ENCODE measurements around the gene SLC7A5.

GRCh38 chr16:87826798-87827587 lies 42.3 kb downstream of the SLC7A5 start:
- TF ChIP-seq TAF1 (IDR thresholded peaks at IDR 0.05; ENCODE audit: borderline replicate concordance, low read depth, low read length) (no peak), POLR2A (IDR thresholded peaks at IDR 0.05; ENCODE audit: low read depth, low read length) (no peak), POLR2AphosphoS5 (IDR thresholded peaks at IDR 0.05; ENCODE audit: low read depth, low read length) (no peak)

All from GM12892 (cell line).